ENCODE results near the gene PLCH2. TPM values are rescaled to one million over a fixed set of nuclear protein-coding genes. Genes with fewer than 3 reads are reported as not detected.

Gene PLCH2, protein sequence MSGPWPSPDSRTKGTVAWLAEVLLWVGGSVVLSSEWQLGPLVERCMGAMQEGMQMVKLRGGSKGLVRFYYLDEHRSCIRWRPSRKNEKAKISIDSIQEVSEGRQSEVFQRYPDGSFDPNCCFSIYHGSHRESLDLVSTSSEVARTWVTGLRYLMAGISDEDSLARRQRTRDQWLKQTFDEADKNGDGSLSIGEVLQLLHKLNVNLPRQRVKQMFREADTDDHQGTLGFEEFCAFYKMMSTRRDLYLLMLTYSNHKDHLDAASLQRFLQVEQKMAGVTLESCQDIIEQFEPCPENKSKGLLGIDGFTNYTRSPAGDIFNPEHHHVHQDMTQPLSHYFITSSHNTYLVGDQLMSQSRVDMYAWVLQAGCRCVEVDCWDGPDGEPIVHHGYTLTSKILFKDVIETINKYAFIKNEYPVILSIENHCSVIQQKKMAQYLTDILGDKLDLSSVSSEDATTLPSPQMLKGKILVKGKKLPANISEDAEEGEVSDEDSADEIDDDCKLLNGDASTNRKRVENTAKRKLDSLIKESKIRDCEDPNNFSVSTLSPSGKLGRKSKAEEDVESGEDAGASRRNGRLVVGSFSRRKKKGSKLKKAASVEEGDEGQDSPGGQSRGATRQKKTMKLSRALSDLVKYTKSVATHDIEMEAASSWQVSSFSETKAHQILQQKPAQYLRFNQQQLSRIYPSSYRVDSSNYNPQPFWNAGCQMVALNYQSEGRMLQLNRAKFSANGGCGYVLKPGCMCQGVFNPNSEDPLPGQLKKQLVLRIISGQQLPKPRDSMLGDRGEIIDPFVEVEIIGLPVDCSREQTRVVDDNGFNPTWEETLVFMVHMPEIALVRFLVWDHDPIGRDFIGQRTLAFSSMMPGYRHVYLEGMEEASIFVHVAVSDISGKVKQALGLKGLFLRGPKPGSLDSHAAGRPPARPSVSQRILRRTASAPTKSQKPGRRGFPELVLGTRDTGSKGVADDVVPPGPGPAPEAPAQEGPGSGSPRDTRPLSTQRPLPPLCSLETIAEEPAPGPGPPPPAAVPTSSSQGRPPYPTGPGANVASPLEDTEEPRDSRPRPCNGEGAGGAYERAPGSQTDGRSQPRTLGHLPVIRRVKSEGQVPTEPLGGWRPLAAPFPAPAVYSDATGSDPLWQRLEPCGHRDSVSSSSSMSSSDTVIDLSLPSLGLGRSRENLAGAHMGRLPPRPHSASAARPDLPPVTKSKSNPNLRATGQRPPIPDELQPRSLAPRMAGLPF (N-terminal part only)
- total RNA-seq (2014; rRNA removed; shearing (Covaris generic)), result 0.22 and 0.56 TPM in 2 replicates

DNA sequence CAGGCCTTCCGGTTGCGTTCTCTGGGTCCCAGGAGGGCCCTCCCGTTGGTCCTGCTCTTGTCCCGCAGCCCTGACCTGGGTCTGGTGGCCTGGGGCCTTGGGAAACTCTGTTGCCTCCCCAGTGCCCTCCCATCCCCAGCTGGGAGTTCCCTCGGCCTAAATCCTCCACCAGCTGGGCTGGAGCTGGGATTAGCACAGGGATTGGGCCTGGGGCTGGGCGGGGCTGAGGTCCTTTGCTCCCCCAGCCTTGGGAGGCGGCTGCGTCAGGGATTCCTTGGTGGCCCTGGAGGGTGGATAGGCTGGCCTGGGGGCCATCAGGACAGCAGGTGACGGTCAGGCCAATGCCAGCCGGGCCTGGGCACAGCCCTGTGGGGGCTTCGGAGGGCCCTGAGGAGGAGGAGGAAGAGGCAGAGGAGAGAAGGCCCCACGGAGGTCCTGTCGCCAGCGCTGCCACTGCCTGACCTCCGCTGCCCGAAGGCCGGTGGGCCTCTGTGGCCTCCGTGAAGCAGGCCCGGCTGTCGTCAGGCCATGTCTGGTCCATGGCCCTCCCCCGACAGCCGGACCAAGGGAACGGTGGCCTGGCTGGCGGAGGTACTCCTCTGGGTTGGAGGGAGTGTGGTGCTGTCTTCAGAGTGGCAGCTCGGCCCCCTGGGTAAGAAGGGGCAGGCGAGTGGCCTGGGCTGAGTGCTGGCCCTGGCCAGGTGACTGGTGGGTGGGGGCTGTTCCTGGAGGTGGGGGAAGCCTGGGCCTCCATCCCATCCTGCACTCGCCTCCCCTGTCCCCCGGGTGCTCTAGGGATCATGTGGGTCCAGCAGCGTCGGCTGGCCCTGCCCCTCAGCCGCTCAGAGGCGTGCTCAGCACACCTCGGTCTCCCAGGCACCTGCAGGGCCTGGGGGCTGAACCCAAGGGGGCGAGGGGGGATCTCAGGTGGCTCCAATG lies at the start of gene PLCH2:
TSS of gene PLCH2 (plus strand) at position 229 of the 939 bp plus-strand sequence. CDS start at position 529, 300 bp downstream.
- Histone ChIP-seq H3K27ac (no peak within 1 kb of the TSS), H3K9me3 (replicated peaks) (no peaks in the 10 kb centered on the region), H3K27me3 (peaks cover 64% of the 10 kb centered on the region), H3K36me3 (no peaks in the 10 kb centered on the region), H3K4me3 (no peak within 1 kb of the TSS), H3K4me1 (no peaks in the 10 kb centered on the region)
- DNase-seq, result no peak

DNA sequence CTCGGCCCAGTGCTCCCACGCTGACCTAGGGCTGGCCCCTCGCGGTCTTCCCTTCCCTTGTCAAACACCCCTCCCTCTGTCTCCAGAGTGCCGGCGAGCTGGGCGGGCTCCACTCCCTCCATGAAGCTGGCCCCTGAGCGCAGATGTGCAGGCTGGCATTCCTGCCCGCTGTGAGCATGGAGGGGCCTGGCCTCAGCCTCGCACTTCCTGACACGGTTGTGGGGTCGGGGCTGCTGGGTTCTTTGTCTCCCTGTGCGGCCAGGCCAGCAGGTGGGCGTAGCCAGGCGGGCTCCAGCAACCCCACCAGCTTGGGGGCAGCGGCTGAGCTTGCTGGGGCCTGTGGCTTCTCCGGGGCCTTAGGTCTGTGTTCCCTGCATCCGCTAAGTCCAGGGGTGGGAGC lies 49.5 kb upstream of the PLCH2 start:
- Histone ChIP-seq H3K4me3 (no peak overlapping the region), H3K27me3 (peaks cover 36% of the 10 kb centered on the region)

DNA sequence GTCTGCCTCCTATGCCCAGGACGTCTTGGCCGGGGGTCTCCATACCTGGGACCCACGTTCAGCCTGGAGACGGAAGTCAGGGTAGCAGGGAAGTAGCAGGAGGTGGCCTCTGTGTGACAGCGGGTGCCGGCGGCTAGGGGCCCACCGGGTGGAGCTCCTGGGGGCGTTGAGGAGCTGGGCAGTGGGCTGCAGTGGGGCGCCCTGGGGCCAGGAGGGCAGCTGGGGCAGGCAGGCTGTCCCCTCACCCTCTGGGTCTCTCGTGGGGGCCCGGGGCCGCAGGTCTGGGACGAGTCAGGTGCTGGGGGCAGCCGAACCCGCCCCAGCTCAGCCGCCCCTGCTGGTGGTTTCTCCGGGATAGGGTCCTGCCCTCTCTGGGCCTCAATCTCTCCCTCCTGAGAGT lies 49.0 kb upstream of the PLCH2 start:
- no peaks in the 10 kb centered on the region for H3K36me3 ChIP-seq
- no peak for DNase-seq

More for the DNA sequence above, 49.5 kb upstream of the PLCH2 start:
- Histone ChIP-seq H3K9me3 (replicated peaks) (peaks cover 3% of the 10 kb centered on the region; the same call in 1 of the 2 replicates), H3K4me1 (no peaks in the 10 kb centered on the region), H3K27ac (no peak overlapping the region), H3K36me3 (no peaks in the 10 kb centered on the region)
- DNase-seq, result no peak

DNA sequence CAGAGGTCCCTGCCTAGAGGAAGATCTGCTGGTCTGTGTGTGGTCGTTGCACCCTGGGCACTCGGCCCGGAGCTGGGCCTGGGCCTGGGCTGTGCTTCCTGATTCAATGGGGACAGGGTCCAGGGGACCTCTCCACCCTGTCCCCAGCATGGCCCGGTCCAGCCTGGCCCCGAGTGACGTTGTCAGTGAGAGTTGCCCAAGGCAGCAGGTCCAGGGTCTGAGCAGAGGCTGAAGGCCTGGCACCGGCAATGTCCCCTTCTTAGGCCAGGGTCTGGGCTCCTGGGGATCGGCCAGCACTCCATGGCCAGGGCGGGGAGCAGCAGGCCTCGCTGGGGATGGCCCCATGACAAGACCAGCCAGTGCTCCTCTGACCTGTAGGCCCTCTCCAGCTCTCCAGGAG lies 48.1 kb upstream of the PLCH2 start:
- no peaks in the 10 kb centered on the region for H3K4me1 ChIP-seq
- H3K27me3 ChIP-seq, result peaks cover 51% of the 10 kb centered on the region
- H3K36me3 ChIP-seq, result no peaks in the 10 kb centered on the region
- DNase-seq, result no peak
- H3K27ac ChIP-seq, result no peak overlapping the region
- no peak overlapping the region for H3K4me3 ChIP-seq
- H3K9me3 ChIP-seq (replicated peaks), result peaks cover 3% of the 10 kb centered on the region; the same call in 1 of the 2 replicates

More for the DNA sequence above, 49.0 kb upstream of the PLCH2 start:
- H3K4me1 ChIP-seq, result no peaks in the 10 kb centered on the region
- no peak overlapping the region for H3K4me3 ChIP-seq
- peaks cover 41% of the 10 kb centered on the region for H3K27me3 ChIP-seq
- no peak overlapping the region for H3K27ac ChIP-seq
- H3K9me3 ChIP-seq (replicated peaks), result peaks cover 3% of the 10 kb centered on the region; the same call in 1 of the 2 replicates

DNA sequence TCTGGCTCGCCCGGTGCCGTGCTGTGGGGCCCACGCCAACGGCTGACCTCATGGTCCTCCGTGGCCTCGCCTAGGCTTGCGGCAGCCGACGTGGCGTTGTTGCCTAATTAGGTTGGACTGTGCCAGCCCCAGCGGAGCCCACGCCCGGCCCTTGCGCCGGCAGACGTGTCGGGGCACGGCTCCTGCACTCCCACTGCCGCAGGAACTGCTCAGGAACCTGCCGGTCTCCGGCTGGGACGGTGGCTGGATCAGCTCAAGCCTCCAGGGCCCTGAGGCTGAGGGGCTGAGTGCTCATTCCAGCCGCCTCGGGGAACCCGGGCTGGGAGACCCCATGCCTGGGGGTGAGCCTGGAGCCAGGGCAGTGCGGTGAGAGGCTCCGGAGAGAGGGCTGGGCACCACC lies 47.6 kb upstream of the PLCH2 start:
- no peaks in the 10 kb centered on the region for H3K4me1 ChIP-seq
- H3K27me3 ChIP-seq, result peaks cover 56% of the 10 kb centered on the region

DNA sequence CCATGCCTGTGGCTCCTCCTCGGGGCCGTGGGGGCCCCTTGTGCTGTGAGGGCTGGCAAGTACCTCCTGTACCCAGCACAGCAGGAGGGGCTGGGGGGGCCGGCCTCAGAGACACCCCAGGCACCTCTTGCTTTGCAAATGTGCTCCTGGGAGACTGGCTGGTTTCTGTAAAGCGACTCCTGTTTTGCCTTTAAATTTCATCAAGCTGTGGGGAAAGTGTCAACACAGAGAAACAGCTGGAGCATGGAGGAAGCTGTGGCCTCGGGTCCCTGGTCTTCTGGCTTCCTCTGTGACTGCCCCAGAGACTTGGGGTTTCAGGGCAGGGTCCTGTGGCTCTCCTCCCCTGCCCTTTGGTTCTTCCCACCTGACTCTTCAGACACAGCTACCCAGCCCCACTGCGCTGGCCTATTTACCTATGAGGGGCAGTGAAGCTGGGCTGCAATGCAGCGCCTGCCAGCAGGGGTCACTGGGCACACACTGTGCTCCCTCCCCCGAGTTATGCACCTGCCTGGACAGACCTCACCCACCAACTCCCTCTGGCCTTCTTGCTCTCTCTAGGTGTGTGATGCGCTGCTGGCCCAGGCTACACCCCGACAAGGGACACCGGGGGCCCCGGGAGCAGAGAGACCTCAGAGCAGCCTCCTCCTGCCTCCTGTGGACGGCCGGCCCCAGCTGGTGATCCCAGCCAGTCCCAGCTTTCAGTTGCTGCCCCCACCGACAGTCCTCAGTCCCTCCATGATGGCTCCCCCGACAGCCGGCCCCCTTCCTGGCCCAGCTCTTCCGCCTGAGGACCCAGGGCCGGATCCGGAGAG lies 46.1 kb upstream of the PLCH2 start:
- Histone ChIP-seq H3K27me3 (peaks cover 71% of the 10 kb centered on the region), H3K4me1 (no peaks in the 10 kb centered on the region), H3K9me3 (replicated peaks) (peaks cover 3% of the 10 kb centered on the region; the same call in 1 of the 2 replicates), H3K4me3 (no peak overlapping the region), H3K27ac (no peak overlapping the region), H3K36me3 (no peaks in the 10 kb centered on the region)
- no peak for DNase-seq

More for the DNA sequence above, 47.6 kb upstream of the PLCH2 start:
- Histone ChIP-seq H3K9me3 (replicated peaks) (peaks cover 3% of the 10 kb centered on the region; the same call in 1 of the 2 replicates), H3K4me3 (no peak overlapping the region), H3K36me3 (no peaks in the 10 kb centered on the region), H3K27ac (no peak overlapping the region)
- DNase-seq, result no peak

DNA sequence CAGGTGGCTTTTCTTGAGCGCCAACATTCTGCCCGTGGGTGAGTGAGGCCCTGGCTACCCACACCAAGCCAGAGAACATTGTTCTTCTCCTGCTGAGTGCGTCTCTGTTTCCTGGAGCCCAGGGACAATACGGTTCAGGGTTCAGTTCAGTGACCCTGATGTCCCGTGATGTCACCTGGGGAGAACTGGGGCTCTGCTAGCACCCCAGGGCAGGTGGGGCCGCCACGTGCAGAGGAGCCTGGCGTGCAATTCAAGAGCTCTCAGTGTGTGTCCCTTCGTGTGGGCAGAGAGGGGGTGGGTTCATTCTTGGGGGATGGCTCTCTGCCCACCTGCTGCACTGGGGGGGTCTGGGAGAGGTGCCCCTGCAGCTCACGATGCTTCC lies 45.5 kb upstream of the PLCH2 start:
- DNase-seq, result no peak
- peaks cover 3% of the 10 kb centered on the region; the same call in 1 of the 2 replicates for H3K9me3 ChIP-seq (replicated peaks)
- H3K36me3 ChIP-seq, result no peaks in the 10 kb centered on the region
- no peaks in the 10 kb centered on the region for H3K4me1 ChIP-seq
- no peak overlapping the region for H3K27ac ChIP-seq
- H3K27me3 ChIP-seq, result peaks cover 77% of the 10 kb centered on the region
- H3K4me3 ChIP-seq, result no peak overlapping the region

DNA sequence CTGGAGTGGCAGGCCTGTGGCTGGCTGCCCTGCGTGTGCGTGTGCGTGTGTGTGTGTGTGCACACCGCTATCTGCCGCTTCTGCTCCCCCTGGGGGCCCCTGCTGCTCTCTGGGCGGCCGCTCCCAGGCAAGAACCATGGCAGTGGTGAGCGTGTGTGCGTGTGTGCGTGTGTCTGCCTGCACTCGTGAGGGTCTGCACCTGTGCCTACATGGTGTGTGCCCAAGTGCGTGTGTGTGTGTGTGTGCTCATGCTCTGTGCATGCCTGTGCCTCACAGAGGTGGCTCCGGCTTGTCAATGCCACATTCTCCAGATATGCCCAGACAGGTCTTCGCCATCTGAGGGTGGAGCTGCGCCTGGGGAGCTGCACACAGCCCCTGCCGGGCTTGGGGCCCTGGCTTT lies 45.0 kb upstream of the PLCH2 start:
- no peak for DNase-seq
- Histone ChIP-seq H3K27me3 (peaks cover 73% of the 10 kb centered on the region), H3K36me3 (no peaks in the 10 kb centered on the region), H3K9me3 (replicated peaks) (peaks cover 3% of the 10 kb centered on the region; the same call in 1 of the 2 replicates), H3K27ac (no peak overlapping the region), H3K4me1 (no peaks in the 10 kb centered on the region), H3K4me3 (no peak overlapping the region)

DNA sequence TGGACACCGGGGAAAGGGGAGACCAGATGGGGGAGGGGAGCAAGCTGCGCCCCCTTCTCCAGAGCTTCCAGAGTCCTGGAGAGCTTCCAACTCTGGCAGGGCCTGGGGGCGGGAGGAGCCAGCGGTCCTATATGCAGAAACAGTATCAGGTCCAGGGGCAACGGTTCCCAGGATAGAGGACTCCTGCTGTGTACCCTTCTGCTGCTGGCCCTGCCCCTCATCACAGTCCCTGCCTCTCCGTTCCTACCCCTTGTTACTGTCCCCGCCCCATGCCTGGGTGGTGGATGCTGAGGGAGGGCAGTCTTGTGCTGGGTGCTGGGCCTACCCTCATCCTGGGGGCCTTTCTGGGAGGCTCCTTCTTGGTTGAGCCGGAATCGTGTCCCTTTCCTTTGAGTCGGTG lies 44.6 kb upstream of the PLCH2 start:
- peaks cover 3% of the 10 kb centered on the region; the same call in 1 of the 2 replicates for H3K9me3 ChIP-seq (replicated peaks)
- no peak overlapping the region for H3K27ac ChIP-seq
- no peak overlapping the region for H3K4me3 ChIP-seq
- no peak for DNase-seq
- peaks cover 69% of the 10 kb centered on the region for H3K27me3 ChIP-seq
- H3K36me3 ChIP-seq, result no peaks in the 10 kb centered on the region
- H3K4me1 ChIP-seq, result no peaks in the 10 kb centered on the region

DNA sequence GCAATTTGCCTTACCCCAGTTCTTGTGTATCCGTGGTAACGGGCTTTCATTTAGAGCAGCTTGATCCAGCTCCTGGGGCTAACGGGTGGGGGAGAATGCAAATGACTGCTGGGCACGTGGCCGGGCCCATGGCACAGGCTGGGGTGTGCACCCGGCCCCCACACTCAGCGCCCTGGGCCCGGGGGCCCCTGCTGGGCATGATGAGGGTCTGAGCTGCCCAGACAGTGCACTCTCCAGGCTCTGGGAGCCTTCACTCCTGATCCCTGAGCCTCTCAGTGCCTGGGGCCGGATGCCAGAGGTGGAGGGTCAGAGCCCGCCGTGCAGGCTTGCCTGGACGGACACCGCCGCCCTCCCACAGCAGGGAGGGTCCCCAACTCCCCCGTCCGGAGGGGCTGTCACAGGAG lies 43.6 kb upstream of the PLCH2 start:
- no peak overlapping the region for H3K27ac ChIP-seq
- no peak overlapping the region for H3K4me3 ChIP-seq
- no peaks in the 10 kb centered on the region for H3K36me3 ChIP-seq
- no peaks in the 10 kb centered on the region for H3K4me1 ChIP-seq
- H3K27me3 ChIP-seq, result peaks cover 60% of the 10 kb centered on the region
- peaks cover 3% of the 10 kb centered on the region; the same call in 1 of the 2 replicates for H3K9me3 ChIP-seq (replicated peaks)
- DNase-seq, result no peak

DNA sequence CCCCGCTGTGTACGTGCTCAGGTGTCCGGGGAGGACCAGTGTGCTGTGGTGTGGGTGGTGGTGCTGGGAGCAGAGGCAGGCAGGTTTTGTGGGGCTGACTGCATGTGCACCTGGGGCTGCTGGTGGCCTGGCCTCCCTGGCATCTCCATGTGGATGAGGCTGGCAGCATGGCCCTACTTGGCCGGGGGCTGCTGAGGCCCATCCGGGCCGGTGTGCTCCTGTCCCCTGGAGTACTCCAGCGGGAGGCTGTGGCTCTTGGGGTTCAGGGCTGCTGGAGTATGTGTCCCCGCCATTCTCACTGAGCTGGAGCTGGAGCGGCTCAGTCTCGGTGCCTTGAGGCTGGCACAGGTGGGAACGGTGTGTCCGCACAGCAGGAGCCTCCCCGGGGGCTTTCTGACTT lies 42.9 kb upstream of the PLCH2 start:
- H3K4me1 ChIP-seq, result no peaks in the 10 kb centered on the region
- H3K4me3 ChIP-seq, result no peak overlapping the region
- no peak overlapping the region for H3K27ac ChIP-seq
- H3K9me3 ChIP-seq (replicated peaks), result peaks cover 3% of the 10 kb centered on the region; the same call in 1 of the 2 replicates
- DNase-seq, result no peak
- H3K36me3 ChIP-seq, result no peaks in the 10 kb centered on the region
- peaks cover 54% of the 10 kb centered on the region for H3K27me3 ChIP-seq

DNA sequence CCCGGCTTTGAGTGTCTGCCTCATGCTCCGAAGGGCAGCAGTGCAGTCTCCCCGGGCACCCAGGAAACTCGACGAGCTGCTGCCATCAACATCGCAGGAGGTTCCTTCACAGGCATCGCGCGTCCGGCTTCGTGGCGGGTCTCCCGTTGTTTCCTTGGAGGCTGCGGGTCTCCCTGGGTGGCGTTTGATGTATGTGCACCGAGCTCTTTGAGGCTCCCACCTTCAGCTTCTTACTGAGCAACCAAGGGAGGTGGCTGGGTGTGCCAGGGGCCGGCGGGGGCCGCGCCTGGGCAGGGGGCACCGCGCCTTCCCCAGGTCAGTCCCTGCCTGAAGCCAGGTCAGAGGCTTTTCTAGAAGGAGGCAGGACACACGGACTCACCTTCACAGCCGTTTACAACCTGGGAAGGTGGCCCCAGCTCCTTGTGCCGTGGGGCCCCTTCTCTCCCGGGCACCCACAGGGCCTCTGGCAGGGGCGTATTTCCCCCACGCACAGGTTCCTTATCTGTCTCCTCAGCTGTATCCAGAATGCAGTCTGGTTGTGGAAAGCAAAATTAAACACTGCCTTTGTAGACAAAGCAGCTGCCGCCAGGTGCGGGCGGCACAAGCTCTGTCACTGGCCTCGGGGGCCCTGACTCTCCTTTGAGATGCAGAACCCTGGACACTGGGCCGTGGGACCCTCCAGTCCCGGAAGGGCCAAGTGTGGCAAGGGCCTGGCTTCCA lies 42.0 kb upstream of the PLCH2 start:
- DNase-seq, result no peak
- Histone ChIP-seq H3K9me3 (replicated peaks) (peaks cover 3% of the 10 kb centered on the region; the same call in 1 of the 2 replicates), H3K27ac (no peak overlapping the region), H3K4me3 (no peak overlapping the region), H3K4me1 (no peaks in the 10 kb centered on the region), H3K36me3 (no peaks in the 10 kb centered on the region), H3K27me3 (peaks cover 48% of the 10 kb centered on the region)
